GM12891 (cell line): ENCODE data around the gene GMPS.

Source experiments
- POLR2A ChIP-seq: IDR thresholded peaks from 2 replicates; pipeline ENCODE4 v1.6.1; 2011; ENCODE audit warnings: low read depth, low read length, control low read depth
- SPI1 ChIP-seq: IDR thresholded peaks from 2 replicates; pipeline ENCODE4 v1.6.1; 2011; ENCODE audit warnings: low read depth, low read length, control low read depth

DNA sequence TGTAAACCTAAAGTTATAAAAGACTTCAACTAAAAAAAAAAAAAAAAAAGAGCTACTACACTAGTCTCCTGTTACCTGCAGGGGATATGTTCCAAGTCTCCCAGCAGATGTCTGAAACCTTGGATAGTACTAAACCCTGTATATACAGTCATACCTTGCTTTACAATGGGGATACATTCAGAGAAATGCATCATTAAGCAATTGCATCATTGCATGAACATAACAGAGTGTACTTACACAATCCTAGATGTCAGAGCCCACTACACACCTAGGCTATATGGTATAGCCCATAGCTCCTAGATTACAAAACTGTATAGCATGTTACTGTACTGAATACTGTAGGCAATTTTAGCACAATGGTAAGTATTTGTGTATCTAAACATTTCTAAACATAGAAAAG, 119.1 kb downstream of the GMPS start:
- no peak for TF ChIP-seq POLR2A
- TF ChIP-seq SPI1: no peak
